ENCODE data around the gene GRK2.

- TF ChIP-seq CTCF (IDR thresholded peaks at IDR 0.05) (no peak), ZFX (IDR thresholded peaks at IDR 0.05; ENCODE audit: borderline replicate concordance) (no peak)
These were observed 1.2 kb downstream of the GRK2 start for GRCh38 chr11:67267188-67268080.
